Lower lobe of right lung (tissue), 2 donors: ENCODE data around the gene RTL10. TPM values are rescaled to one million over a fixed set of nuclear protein-coding genes. Genes with fewer than 3 reads are reported as not detected.

Experiments used
- ATAC-seq, 2 donors: fragments of 200-7000 bp; cut with Tn5 transposase; one replicate each; pipeline ENCODE4 v1.9.1; 2020 to 2022; ENCODE audit warnings: mild to moderate bottlenecking in 2 of 2, moderate library complexity in 2 of 2
- DNase-seq: peaks from one replicate; pipeline ENCODE4 v3.0.0-alpha.2; 2020
- H3K27ac ChIP-seq: fragments of 200-600 bp; one replicate; pipeline ENCODE4 v1.8.0; 2022
- H3K27me3 ChIP-seq: fragments of 200-600 bp; one replicate; pipeline ENCODE4 v1.8.0; 2022; ENCODE audit warnings: low read depth
- H3K36me3 ChIP-seq: fragments of 200-600 bp; one replicate; pipeline ENCODE4 v1.8.0; 2022; ENCODE audit warnings: mild to moderate bottlenecking
- H3K4me1 ChIP-seq: fragments of 200-600 bp; one replicate; pipeline ENCODE4 v1.8.0; 2022
- H3K4me3 ChIP-seq: fragments of 200-600 bp; one replicate; pipeline ENCODE4 v1.8.0; 2022; ENCODE audit warnings: mild to moderate bottlenecking
- H3K9me3 ChIP-seq: fragments of 200-600 bp; one replicate; pipeline ENCODE4 v1.8.0; 2022
- CTCF ChIP-seq: fragments of 200-600 bp; IDR thresholded peaks from one replicate; pipeline ENCODE4 v1.8.0; 2022; ENCODE audit warnings: antibody characterized with exemption, mild to moderate bottlenecking
- intact Hi-C: fragments of 100-400 bp; cut with DNase I; formaldehyde crosslinking; loops from one replicate; pipeline ENCODE4 v1.11.0; 2022
- total RNA-seq: library from RNA; stranded (reverse); fragmentation: NEBNext Ultra II Directional; extraction: Animal tissue kit (Norgen Biotek cat#: 25700); gene quantifications from one replicate; pipeline ENCODE4 v1.2.1, GENCODE V29; 2021
- donor health status: DM: no; HTN: yes; CAD: no; lungs with severe emphysema.

Gene RTL10
- total RNA-seq, 1 donor from 2014 or later, result 24.3 TPM

- intact Hi-C loops, result no loop called here
Observed at GRCh38 chr22:19869497-19870152, 15.0 kb upstream of the RTL10 start.

GRCh38 chr22:19868773-19869471 is 14.2 kb upstream of the RTL10 start:
- H3K27ac ChIP-seq, result no peak overlapping the region
- no peak for TF ChIP-seq CTCF
- no peaks in the 10 kb centered on the region for H3K27me3 ChIP-seq
- ATAC-seq (no peak), DNase-seq (peak; percentile 36)
- no peaks in the 10 kb centered on the region for H3K9me3 ChIP-seq
- no peak overlapping the region for H3K4me3 ChIP-seq
- peaks cover 9% of the 10 kb centered on the region for H3K4me1 ChIP-seq
- intact Hi-C loops, result no loop called here
- no peaks in the 10 kb centered on the region for H3K36me3 ChIP-seq

More at GRCh38 chr22:19869497-19870152, 15.0 kb upstream of the RTL10 start:
- H3K9me3 ChIP-seq, result no peaks in the 10 kb centered on the region
- peaks cover 16% of the 10 kb centered on the region for H3K4me1 ChIP-seq
- ATAC-seq (no peak), DNase-seq (peak; percentile 31)
- H3K27ac ChIP-seq, result no peak overlapping the region
- H3K27me3 ChIP-seq, result no peaks in the 10 kb centered on the region
- no peak for TF ChIP-seq CTCF
- H3K4me3 ChIP-seq, result no peak overlapping the region
- H3K36me3 ChIP-seq, result no peaks in the 10 kb centered on the region

GRCh38 chr22:19868333-19868732 is 13.7 kb upstream of the RTL10 start:
- DNase-seq, result peak; percentile 7
- Histone ChIP-seq H3K9me3 (no peaks in the 10 kb centered on the region), H3K27me3 (no peaks in the 10 kb centered on the region), H3K4me3 (no peak overlapping the region), H3K4me1 (peaks cover 3% of the 10 kb centered on the region), H3K36me3 (no peaks in the 10 kb centered on the region), H3K27ac (no peak overlapping the region)
- no peak for ATAC-seq
- intact Hi-C loops, result no loop called here
- TF ChIP-seq CTCF, result no peak

GRCh38 chr22:19867617-19868016 is 12.9 kb upstream of the RTL10 start:
- ATAC-seq, result no peak
- DNase-seq, result peak; percentile 8
- H3K4me3 ChIP-seq, result no peak overlapping the region

GRCh38 chr22:19866665-19867009 is 12.0 kb upstream of the RTL10 start:
- DNase-seq (no peak), ATAC-seq (no peak)
- intact Hi-C loops, result no loop called here
- no peaks in the 10 kb centered on the region for H3K9me3 ChIP-seq
- H3K27ac ChIP-seq, result no peak overlapping the region
- H3K4me3 ChIP-seq, result no peak overlapping the region
- H3K36me3 ChIP-seq, result no peaks in the 10 kb centered on the region
- TF ChIP-seq CTCF, result no peak
- no peaks in the 10 kb centered on the region for H3K4me1 ChIP-seq
- H3K27me3 ChIP-seq, result no peaks in the 10 kb centered on the region

More at GRCh38 chr22:19867617-19868016, 12.9 kb upstream of the RTL10 start:
- Histone ChIP-seq H3K27me3 (no peaks in the 10 kb centered on the region), H3K4me1 (peaks cover 1% of the 10 kb centered on the region), H3K36me3 (no peaks in the 10 kb centered on the region), H3K27ac (no peak overlapping the region), H3K9me3 (no peaks in the 10 kb centered on the region)
- TF ChIP-seq CTCF, result no peak
- intact Hi-C loops, result no loop called here
